ENCODE measurements around the gene KRTAP4-8.
"Not testable (repeated sequence)": the region's sequence is repeated elsewhere in the genome, so short reads cannot be mapped to it uniquely, and the experiment has no call there.

The KRTAP4-8 gene

DNA sequence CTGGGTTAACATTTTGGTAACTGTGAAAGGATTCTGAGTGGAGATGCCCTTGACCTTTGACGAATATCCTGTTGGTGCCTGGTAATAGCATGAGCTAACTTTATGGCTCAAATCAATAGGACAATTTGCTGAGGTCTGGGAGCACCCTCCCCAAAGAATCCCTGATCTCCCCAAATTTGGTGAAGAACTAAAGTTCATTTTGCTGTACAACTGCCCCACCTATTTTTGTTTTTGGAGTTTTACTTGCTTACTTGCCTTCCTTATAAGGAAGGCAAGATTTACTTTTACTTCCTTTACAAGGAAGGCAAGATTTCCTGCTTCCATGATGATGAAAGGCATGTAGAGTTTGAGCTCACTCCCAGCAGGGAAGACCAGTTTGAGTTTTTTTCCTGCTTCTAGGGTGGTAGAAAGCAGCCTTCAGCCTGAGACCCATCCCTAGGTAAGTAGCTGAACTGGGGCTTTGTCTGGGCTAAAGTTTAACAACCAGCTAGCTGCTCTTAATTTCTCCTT lies 10.1 kb upstream of the KRTAP4-8 start:
- Histone ChIP-seq H3K27me3 (ENCODE audit: control insufficient read depth in 1 of 2, insufficient read depth in 2 of 2, low read length in 2 of 2) (no peaks in the 10 kb centered on the region), H3K4me1 (ENCODE audit: control insufficient read depth, insufficient read depth, low read length) (no peaks in the 10 kb centered on the region), H3K4me3 (ENCODE audit: low read length in 2 of 2) (no peak overlapping the region)

GRCh38 chr17:41105347-41105746 lies 7.4 kb upstream of the KRTAP4-8 start, which contains the start of gene KRTAP4-9:
Gene KRTAP4-9, plus strand, starts transcription at chr17:41105389. Its CDS starts 0 bp downstream, at chr17:41105389.
- H3K9me3 ChIP-seq (ENCODE audit: control insufficient read depth in 2 of 2, low read length in 2 of 2); H3K4me3 ChIP-seq (ENCODE audit: low read length in 2 of 2); H3K27ac ChIP-seq (ENCODE audit: low read length); H3K27me3 ChIP-seq (ENCODE audit: control insufficient read depth in 1 of 2, insufficient read depth in 2 of 2, low read length in 2 of 2); H3K9ac ChIP-seq (ENCODE audit: low read length in 2 of 2); H3K4me1 ChIP-seq (ENCODE audit: control insufficient read depth, insufficient read depth, low read length); H3K36me3 ChIP-seq (ENCODE audit: control insufficient read depth in 2 of 2, insufficient read depth in 2 of 2, low read length in 2 of 2): not testable (repeated sequence)

More for the DNA sequence above, 10.1 kb upstream of the KRTAP4-8 start:
- Histone ChIP-seq H3K9ac (ENCODE audit: low read length in 2 of 2) (no peak overlapping the region), H3K9me3 (ENCODE audit: control insufficient read depth in 2 of 2, low read length in 2 of 2) (no peaks in the 10 kb centered on the region), H3K27ac (ENCODE audit: low read length) (no peak overlapping the region), H3K36me3 (ENCODE audit: control insufficient read depth in 2 of 2, insufficient read depth in 2 of 2, low read length in 2 of 2) (no peaks in the 10 kb centered on the region)

- not testable (repeated sequence) for H3K4me1 ChIP-seq (ENCODE audit: control insufficient read depth, insufficient read depth, low read length); H3K27me3 ChIP-seq (ENCODE audit: control insufficient read depth in 1 of 2, insufficient read depth in 2 of 2, low read length in 2 of 2); H3K9ac ChIP-seq (ENCODE audit: low read length in 2 of 2); H3K36me3 ChIP-seq (ENCODE audit: control insufficient read depth in 2 of 2, insufficient read depth in 2 of 2, low read length in 2 of 2); H3K4me3 ChIP-seq (ENCODE audit: low read length in 2 of 2); H3K9me3 ChIP-seq (ENCODE audit: control insufficient read depth in 2 of 2, low read length in 2 of 2); H3K27ac ChIP-seq (ENCODE audit: low read length)
These were observed 6.6 kb upstream of the KRTAP4-8 start for GRCh38 chr17:41104386-41105038.

GRCh38 chr17:41103896-41104295 lies 6.0 kb upstream of the KRTAP4-8 start:
- H3K9ac ChIP-seq (ENCODE audit: low read length in 2 of 2): no peak overlapping the region
- no peaks in the 10 kb centered on the region for H3K27me3 ChIP-seq (ENCODE audit: control insufficient read depth in 1 of 2, insufficient read depth in 2 of 2, low read length in 2 of 2)
- no peak overlapping the region for H3K4me3 ChIP-seq (ENCODE audit: low read length in 2 of 2)
- H3K4me1 ChIP-seq (ENCODE audit: control insufficient read depth, insufficient read depth, low read length): no peaks in the 10 kb centered on the region
- no peaks in the 10 kb centered on the region for H3K36me3 ChIP-seq (ENCODE audit: control insufficient read depth in 2 of 2, insufficient read depth in 2 of 2, low read length in 2 of 2)
- H3K9me3 ChIP-seq (ENCODE audit: control insufficient read depth in 2 of 2, low read length in 2 of 2): no peaks in the 10 kb centered on the region
- no peak overlapping the region for H3K27ac ChIP-seq (ENCODE audit: low read length)

DNA sequence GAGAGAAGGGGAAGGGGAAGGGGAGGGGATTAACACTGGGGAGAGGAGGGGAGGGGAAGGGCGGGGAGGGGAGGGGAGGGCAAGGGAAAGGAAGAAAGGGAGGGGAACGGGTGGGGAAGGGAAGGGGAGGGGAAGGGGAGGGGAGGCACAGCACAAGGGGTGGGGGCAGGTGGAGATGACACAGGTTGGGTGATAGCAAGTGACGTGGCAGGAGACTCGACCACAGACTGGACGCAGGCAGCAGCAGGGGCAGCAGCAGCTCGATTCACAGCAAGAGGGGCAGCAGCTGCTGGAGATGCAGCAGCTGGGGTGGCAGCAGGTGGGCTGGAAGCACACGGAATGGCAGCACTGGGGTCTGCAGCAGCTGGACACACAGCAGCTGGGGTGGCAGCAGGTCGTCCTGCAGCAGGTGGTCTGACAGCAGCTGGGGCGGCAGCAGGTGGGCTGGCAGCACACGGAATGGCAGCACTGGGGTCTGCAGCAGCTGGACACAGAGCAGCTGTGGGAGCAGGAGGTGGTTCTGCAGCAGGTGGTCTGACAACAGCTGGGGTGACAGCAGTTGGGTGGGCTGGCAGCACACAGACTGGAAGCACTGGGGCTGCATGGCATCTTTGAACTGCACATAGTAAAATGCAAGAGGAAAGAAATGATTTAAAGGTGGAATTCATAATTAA lies 3.8 kb upstream of the KRTAP4-8 start, which contains the start of gene KRTAP4-16:
KRTAP4-16 (minus strand) TSS at position 624 of the 674 bp plus-strand sequence; CDS start at position 624, 0 bp downstream.
- no peak within 1 kb of the TSS for H3K4me3 ChIP-seq (ENCODE audit: low read length in 2 of 2)
- no peak within 1 kb of the TSS for H3K9ac ChIP-seq (ENCODE audit: low read length in 2 of 2)
- H3K36me3 ChIP-seq (ENCODE audit: control insufficient read depth in 2 of 2, insufficient read depth in 2 of 2, low read length in 2 of 2): no peaks in the 10 kb centered on the region
- H3K27me3 ChIP-seq (ENCODE audit: control insufficient read depth in 1 of 2, insufficient read depth in 2 of 2, low read length in 2 of 2): no peaks in the 10 kb centered on the region
- no peaks in the 10 kb centered on the region for H3K9me3 ChIP-seq (ENCODE audit: control insufficient read depth in 2 of 2, low read length in 2 of 2)
- no peak within 1 kb of the TSS for H3K27ac ChIP-seq (ENCODE audit: low read length)
- H3K4me1 ChIP-seq (ENCODE audit: control insufficient read depth, insufficient read depth, low read length): no peaks in the 10 kb centered on the region

GRCh38 chr17:41099682-41100480 lies 1.9 kb upstream of the KRTAP4-8 start:
- H3K36me3 ChIP-seq (ENCODE audit: control insufficient read depth in 2 of 2, insufficient read depth in 2 of 2, low read length in 2 of 2); H3K9me3 ChIP-seq (ENCODE audit: control insufficient read depth in 2 of 2, low read length in 2 of 2); H3K4me3 ChIP-seq (ENCODE audit: low read length in 2 of 2); H3K9ac ChIP-seq (ENCODE audit: low read length in 2 of 2); H3K27ac ChIP-seq (ENCODE audit: low read length); H3K4me1 ChIP-seq (ENCODE audit: control insufficient read depth, insufficient read depth, low read length); H3K27me3 ChIP-seq (ENCODE audit: control insufficient read depth in 1 of 2, insufficient read depth in 2 of 2, low read length in 2 of 2): not testable (repeated sequence)

DNA sequence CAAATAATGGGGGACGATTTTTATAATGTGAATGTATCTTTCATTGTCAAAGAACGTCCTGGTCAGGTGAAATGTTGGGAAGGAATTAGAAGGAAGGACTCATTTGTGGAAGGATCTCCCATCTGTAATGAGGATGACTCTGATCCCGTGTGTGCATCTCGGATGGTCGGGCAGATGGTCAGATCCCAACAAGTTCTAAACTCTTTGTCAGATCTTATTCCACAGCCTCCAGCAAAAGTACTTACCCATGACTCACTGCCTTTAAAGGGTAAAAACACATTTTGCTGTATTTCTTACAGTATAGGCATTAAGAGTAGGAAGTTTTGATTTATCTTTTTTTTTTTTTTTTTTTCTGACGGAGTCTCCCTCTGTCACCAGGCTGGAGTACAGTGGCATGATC lies 539 bp upstream of the KRTAP4-8 start:
- H3K4me3 ChIP-seq (ENCODE audit: low read length in 2 of 2): no peak overlapping the region
- H3K27ac ChIP-seq (ENCODE audit: low read length): no peak overlapping the region

GRCh38 chr17:41096055-41096454 lies 1.9 kb downstream of the KRTAP4-8 start:
- H3K36me3 ChIP-seq (ENCODE audit: control insufficient read depth in 2 of 2, insufficient read depth in 2 of 2, low read length in 2 of 2): no peaks in the 10 kb centered on the region
- no peak overlapping the region for H3K9ac ChIP-seq (ENCODE audit: low read length in 2 of 2)
- no peak overlapping the region for H3K27ac ChIP-seq (ENCODE audit: low read length)
- H3K27me3 ChIP-seq (ENCODE audit: control insufficient read depth in 1 of 2, insufficient read depth in 2 of 2, low read length in 2 of 2): no peaks in the 10 kb centered on the region
- no peaks in the 10 kb centered on the region for H3K4me1 ChIP-seq (ENCODE audit: control insufficient read depth, insufficient read depth, low read length)
- H3K4me3 ChIP-seq (ENCODE audit: low read length in 2 of 2): no peak overlapping the region
- no peaks in the 10 kb centered on the region for H3K9me3 ChIP-seq (ENCODE audit: control insufficient read depth in 2 of 2, low read length in 2 of 2)

More for the DNA sequence above, 539 bp upstream of the KRTAP4-8 start:
- Histone ChIP-seq H3K36me3 (ENCODE audit: control insufficient read depth in 2 of 2, insufficient read depth in 2 of 2, low read length in 2 of 2) (no peaks in the 10 kb centered on the region), H3K9me3 (ENCODE audit: control insufficient read depth in 2 of 2, low read length in 2 of 2) (no peaks in the 10 kb centered on the region), H3K27me3 (ENCODE audit: control insufficient read depth in 1 of 2, insufficient read depth in 2 of 2, low read length in 2 of 2) (no peaks in the 10 kb centered on the region), H3K4me1 (ENCODE audit: control insufficient read depth, insufficient read depth, low read length) (no peaks in the 10 kb centered on the region), H3K9ac (ENCODE audit: low read length in 2 of 2) (no peak overlapping the region)

DNA sequence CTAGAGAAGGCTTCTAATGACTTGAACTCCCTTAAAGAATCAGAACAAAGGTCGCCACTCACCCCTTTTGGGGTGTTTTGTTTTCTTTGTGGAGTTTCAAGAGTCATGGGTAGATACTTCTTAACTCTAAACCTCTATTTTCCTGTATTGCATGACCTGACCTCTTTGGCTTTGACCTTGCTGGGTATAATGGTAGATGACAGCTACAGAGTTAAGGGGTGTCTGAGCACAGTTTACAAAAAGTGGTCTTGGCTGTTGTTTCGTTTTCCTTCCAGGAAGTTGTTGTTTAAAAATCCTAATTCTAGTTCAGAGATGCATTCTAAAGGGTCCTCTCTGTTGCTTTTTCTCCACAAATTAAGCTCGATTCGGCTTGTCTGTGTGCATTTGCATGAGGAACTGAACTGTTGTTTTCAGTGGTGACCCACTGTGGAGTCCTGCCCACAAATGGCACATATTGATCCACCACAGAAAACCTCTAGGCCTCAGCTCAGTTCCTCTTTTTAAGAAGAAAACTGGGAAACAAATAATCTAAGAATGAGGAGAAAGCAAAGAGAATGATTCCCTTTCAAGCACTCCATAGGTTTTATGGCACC lies 9.1 kb downstream of the KRTAP4-8 start:
- not testable (repeated sequence) for H3K27me3 ChIP-seq (ENCODE audit: control insufficient read depth in 1 of 2, insufficient read depth in 2 of 2, low read length in 2 of 2); H3K4me1 ChIP-seq (ENCODE audit: control insufficient read depth, insufficient read depth, low read length); H3K27ac ChIP-seq (ENCODE audit: low read length); H3K36me3 ChIP-seq (ENCODE audit: control insufficient read depth in 2 of 2, insufficient read depth in 2 of 2, low read length in 2 of 2); H3K9ac ChIP-seq (ENCODE audit: low read length in 2 of 2); H3K4me3 ChIP-seq (ENCODE audit: low read length in 2 of 2); H3K9me3 ChIP-seq (ENCODE audit: control insufficient read depth in 2 of 2, low read length in 2 of 2)

DNA sequence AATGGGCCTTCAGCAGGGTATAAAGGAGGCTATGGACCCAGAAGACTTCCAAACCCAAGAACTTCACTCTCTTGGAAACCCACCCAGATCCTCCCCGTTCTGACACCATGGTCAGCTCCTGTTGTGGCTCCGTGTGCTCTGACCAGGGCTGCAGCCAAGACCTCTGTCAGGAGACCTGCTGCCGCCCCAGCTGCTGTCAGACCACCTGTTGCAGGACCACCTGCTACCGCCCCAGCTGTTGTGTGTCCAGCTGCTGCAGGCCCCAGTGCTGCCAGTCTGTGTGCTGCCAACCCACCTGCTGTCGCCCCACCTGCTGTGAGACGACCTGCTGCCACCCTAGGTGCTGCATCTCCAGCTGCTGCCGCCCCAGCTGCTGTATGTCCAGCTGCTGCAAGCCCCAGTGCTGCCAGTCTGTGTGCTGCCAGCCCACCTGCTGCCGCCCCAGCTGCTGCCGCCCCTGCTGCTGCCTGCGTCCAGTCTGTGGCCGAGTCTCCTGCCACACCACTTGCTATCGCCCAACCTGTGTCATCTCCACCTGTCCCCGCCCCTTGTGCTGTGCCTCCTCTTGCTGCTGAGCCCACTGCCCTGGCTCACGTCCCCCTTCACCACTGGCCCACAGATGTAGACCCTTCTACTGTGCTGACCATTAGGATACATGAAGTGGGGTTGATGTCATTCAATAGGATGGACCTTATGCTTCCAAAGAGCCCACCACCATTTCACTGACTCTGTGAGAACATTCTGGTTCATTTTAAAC lies 13.7 kb downstream of the KRTAP4-8 start, which contains the start of gene KRTAP4-7:
KRTAP4-7 (plus strand) TSS at position 51 of the 757 bp plus-strand sequence; CDS start at position 108, 57 bp downstream.
- H3K9ac ChIP-seq (ENCODE audit: low read length in 2 of 2); H3K27me3 ChIP-seq (ENCODE audit: control insufficient read depth in 1 of 2, insufficient read depth in 2 of 2, low read length in 2 of 2); H3K9me3 ChIP-seq (ENCODE audit: control insufficient read depth in 2 of 2, low read length in 2 of 2); H3K36me3 ChIP-seq (ENCODE audit: control insufficient read depth in 2 of 2, insufficient read depth in 2 of 2, low read length in 2 of 2); H3K4me3 ChIP-seq (ENCODE audit: low read length in 2 of 2); H3K27ac ChIP-seq (ENCODE audit: low read length); H3K4me1 ChIP-seq (ENCODE audit: control insufficient read depth, insufficient read depth, low read length): not testable (repeated sequence)

Measured in stomach smooth muscle (tissue), 2 donors.